HG03175 (cell line): ENCODE data around the gene F9.

Experiments
- ATAC-seq: cut with Tn5 transposase; IDR thresholded peaks from one replicate; pipeline ENCODE4 v1.9.1; 2021; ENCODE audit warnings: mild to moderate bottlenecking, moderate library complexity; ENCODE audit not compliant: unreplicated experiment

F9 gene

DNA sequence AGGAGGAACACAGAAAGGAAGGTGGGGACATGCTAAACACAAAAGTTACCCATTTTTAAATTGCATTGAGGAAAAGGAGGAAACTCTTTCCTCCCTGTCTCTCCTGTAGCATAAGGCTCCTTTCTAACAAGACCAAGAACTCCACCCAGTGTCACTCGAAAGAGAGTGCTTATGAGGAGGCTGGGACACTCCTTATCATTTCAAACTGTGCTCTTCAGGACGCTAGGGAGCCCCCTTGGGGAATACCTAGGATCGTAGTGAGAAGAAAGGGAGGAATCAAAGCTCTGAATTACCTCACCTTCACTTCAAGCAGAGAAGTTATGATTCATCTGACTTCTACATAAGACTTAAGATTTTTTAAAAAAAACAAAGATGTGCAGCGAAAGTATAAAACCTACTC lies 65.5 kb downstream of the F9 start:
- no peak for ATAC-seq

DNA sequence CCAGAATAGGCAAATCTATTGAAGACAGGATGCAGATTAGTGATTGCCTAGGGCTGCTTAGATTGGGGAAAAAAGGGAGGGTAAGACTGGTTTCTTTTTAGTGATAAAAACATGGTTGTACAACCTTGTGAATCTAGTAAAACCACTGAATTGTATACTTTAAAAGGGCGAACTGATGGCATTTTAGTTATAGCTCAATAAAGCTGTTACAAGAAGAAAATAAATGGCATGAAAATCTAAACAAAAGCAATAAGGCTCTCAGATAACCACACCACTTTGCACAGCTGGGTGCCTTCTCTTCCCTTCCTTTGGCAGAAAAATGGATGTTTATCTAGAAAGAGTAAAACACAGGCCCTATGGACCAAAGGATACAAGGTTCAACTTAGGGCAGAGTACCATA lies 69.6 kb downstream of the F9 start:
- ATAC-seq, result no peak
